Inferior parietal cortex (tissue), 1 donor: ENCODE measurements around the gene ARVCF.

Experiments used
- DNase-seq: peaks from one replicate; pipeline ENCODE4 v3.0.0-alpha.2; 2016; ENCODE audit errors: extremely low spot score

Gene ARVCF

GRCh38 chr22:20017622-20017958 lies 967 bp upstream of the ARVCF start:
- no peak for DNase-seq

- DNase-seq, result no peak
Observed at GRCh38 chr22:20015971-20016733, 471 bp downstream of the ARVCF start.

DNA sequence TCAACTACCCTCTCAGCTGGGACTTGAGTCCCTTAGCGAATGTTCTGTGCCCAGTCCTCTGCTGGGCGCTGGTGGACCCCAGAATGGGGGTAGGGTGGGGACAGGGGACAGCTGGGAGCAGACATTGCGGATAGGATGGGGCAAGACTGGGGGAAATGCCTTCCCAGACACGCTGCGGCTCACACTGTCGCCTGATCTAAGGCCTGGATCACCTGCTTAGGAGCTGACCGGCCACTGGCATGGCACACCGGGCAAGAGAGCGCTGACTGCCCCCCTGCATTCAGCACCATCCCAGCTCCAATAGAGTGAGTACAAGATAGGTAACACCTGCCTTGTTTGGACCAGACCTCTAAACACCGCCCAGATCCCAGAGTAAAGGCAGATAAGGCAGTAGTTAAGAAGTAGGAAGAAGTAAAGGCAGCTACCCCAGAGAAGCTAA lies 1.4 kb downstream of the ARVCF start:
- no peak for DNase-seq

GRCh38 chr22:20014526-20015186 lies 2.0 kb downstream of the ARVCF start:
- no peak for DNase-seq

GRCh38 chr22:20013382-20013871 lies 3.2 kb downstream of the ARVCF start:
- peak; percentile 52 for DNase-seq

GRCh38 chr22:20012741-20013331 lies 3.8 kb downstream of the ARVCF start:
- no peak for DNase-seq

DNA sequence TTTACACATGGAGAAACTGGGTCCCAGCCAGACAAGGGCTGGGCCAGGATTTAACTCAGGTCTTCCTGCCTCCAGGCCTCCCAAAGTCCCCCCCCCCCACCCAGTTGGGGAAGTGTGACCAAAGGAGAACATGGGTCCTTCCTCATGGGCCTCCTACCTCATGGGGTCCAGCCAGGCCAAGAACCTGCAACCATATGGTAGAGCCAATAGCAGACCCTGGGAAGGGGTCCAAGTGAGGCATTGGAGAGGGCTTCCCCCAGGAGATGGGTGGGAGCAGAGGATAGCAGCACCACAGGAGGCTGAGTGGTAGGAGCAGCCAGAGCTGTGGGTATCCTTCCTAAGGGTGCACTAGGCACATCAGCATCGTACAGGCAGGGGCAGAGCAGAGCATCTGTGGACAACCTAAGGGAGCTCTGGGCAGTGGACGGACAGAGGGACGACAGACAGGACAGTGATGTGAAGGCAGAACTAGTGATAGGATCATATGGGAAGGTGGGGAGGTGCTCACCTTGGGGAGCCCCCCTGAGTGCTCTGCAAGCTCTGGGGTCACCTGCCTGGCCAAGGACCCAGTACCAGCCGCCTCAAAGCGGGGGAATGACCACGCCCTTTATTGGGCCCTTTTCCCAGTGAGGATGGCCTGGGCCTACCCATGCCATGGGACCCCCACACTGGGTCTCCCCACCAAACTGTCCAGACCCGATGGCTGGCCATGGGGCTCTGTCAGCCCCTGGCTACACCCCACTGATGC lies 4.5 kb downstream of the ARVCF start:
- DNase-seq, result no peak

DNA sequence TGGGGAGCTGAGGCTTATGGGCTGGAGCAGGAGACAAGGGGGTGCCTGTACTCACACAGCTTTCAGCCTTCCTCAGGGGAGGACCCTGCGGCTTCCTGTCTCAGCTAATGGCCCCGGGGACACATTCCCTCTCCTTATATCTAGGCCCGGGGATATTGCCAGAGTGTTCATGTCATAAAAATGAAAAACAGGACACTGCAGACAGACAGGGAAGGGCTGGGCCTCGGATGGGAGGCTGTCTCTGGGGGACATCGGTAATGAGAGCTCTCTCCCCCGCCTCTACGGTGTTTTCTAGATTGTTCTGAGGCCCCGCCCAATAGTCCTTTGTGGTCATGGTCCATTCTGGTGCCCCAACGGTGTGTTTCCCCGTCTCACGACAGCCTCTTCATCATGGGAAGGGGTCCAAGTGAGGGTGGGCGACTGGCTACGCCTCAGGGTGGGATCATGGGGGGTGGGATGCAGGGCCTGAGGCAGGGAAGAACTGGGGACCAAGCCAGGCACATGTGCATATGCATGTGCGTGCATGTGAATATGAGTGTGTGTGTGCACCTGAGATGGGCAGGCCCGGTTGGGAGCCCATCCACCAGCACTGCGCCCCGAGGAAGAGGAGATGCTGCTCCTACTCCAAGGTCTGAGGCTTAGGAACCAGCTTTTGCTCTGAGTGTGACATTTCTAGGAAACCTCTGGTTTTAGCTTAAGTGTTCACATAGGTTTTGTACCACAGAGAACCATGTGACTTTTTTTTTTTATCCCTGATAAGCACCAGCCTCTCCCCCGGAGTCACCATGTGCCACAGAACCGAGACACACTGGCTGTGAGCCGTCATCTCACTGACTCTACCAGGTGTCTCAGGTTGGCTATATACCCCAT lies 5.3 kb downstream of the ARVCF start:
- DNase-seq, result no peak

DNA sequence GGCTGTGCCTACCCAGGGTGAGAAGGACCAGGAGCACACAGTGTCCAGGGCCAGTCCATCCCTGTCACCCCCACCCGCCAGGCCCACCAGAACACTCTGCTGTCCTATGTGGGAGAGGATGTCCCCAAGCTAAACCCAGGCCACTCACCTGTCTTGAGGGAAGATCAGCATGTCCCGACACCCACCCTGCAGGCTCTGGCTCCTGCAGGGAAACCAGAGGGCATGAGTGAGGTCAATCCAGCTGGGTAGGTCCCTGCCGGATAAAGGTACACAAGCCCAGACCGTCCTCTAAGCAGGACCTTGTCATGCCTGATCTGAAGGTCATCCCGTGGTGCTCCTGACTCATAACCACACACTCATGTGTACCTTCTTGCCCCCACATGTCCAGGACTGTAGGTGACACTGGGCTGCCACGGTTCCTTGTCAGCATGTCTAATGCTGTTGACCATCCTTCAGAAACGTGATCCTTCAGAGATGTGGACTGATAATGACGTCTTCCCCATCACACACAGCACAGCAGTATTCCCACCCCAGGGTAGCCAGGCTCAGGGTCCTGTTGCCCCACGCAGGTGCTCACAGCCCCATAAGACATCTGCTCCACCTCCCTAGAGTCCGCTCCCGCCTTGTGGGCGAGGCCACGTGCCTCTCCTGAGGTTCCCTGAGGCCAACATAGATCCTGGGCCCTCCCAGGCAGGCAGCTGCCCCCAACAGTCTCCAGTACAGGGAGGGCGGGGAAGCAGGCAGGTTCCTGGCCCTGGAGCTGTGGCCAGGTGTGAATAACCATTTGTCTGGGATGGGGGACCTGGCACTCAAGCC lies 6.1 kb downstream of the ARVCF start:
- no peak for DNase-seq

DNA sequence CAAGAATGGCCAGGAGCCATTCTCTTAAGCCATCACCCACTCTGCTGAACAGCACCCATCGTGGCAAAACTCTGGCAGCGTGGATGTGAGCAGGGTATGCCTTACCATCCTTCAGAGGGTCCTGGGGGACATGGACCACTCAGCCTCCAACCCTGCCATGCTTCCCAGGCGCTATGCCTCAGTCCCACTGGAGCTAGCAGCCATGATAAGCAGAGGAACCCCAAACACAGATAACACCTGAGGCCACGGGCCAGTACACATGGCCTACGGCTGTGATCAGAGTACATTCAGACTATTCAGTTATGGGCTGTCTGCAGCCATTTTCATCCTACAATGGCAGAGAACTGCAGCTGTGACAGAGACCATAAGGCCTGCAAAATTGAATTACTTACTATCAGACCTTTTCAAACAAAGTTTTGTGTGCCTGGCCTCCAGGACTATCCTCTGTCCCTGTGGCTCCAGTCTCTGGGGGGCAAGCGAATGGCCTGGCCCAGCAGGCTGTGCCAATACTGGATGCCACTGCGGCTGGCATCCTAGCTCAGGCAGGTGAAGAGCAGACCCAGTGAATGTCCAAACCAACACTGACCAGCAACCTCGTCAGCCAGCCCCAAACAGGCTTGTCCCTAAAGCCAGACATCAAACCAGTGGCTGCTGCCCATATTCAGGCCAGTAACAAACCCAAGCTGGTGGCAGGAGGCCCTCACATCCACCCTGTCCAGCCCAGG lies 6.9 kb downstream of the ARVCF start:
- DNase-seq, result no peak

GRCh38 chr22:20009018-20009491 lies 7.6 kb downstream of the ARVCF start:
- no peak for DNase-seq

- no peak for DNase-seq
Observed at GRCh38 chr22:20008221-20008995, 8.2 kb downstream of the ARVCF start.

DNA sequence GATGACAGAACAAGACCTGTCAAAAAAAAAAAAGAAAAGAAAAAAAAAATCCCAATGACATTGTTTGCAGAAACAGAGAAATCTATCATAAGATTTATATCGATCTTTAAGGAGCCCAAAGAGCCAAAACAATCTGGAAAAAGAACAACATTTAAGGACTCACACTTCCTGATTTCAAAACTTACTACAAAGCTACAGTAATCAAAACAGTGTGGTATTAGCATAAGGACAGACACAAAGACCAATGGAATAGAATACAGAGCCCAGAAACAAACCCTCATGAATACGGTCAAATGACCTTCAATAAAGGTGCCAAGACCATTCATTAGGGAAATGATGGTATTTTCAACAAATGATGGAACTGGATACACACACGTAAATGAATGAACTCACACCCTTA lies 12.2 kb downstream of the ARVCF start:
- DNase-seq, result no peak

GRCh38 chr22:20003304-20003703 lies 13.3 kb downstream of the ARVCF start:
- DNase-seq, result no peak

GRCh38 chr22:20002636-20003035 lies 14.0 kb downstream of the ARVCF start:
- no peak for DNase-seq

DNA sequence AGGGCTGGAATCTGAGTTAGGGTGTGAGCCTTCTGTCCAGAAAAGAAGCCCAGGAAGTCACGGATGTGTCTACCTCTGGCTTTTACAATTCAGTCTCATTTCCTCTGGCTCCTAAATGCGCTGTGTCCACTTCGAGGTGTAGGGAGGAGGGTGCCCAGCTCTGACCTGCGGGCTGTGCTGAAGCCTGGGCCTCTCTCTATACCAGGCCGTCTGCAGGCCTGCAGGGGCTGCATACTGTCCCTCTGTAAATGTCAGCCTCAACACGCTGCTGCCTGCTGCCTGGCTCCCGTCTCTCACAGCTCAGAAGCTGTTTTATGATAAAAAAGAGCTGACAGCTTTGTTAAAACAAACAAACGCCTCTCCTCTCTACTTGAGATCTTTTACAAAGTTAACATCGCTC lies 14.5 kb downstream of the ARVCF start:
- no peak for DNase-seq

- DNase-seq, result no peak
Observed at GRCh38 chr22:20001082-20001638, 15.5 kb downstream of the ARVCF start.
